SK-N-SH (cell line): Measurements from ENCODE around the gene FNDC3B. TPM values are rescaled to one million over a fixed set of nuclear protein-coding genes. Genes with fewer than 3 reads are reported as not detected.

Source experiments
- CTCF ChIA-PET: fragments of 300-600, 350-600 bp; formaldehyde crosslinking; extraction: SDS; loops from one replicate; lab custom pipeline; 2021; lab: Yijun Ruan, JAX
- POLR2A ChIA-PET: fragments of 350-600 bp; sonication (Branson Sonifier 250); formaldehyde crosslinking; extraction: SDS; loops from one replicate; lab custom pipeline; 2020; ENCODE audit warnings: antibody characterized with exemption, inconsistent platforms; lab: Yijun Ruan, JAX
- DNase-seq: peaks from one replicate; pipeline ENCODE4 v3.0.0; 2012
- H2AFZ ChIP-seq: fragments of 200-600 bp; sonication (generic); 2 replicates; pipeline ENCODE4 v1.8.1; 2016; ENCODE audit warnings: antibody characterized with exemption, mild to moderate bottlenecking, low read depth
- H3F3A ChIP-seq: fragments of 200-600 bp; sonication (generic); replicated peaks from 2 replicates; pipeline ENCODE3; 2016; ENCODE audit warnings: antibody characterized with exemption, mild to moderate bottlenecking; ENCODE audit not compliant: insufficient read depth
- H3K27ac ChIP-seq, 2 experiments: fragments of 200-500 bp in 1 of 2; fragments of 200-600 bp in 1 of 2; sonication (Bioruptor generic) in 1 of 2; sonication (generic), shearing (Covaris generic) in 1 of 2; 2 replicates each; pipeline versions ENCODE4 v1.5.1 to v1.6.1; 2014 to 2016; ENCODE audit warnings: low read depth in 2 of 2, inconsistent platforms in 1 of 2, low read length in 1 of 2, mild to moderate bottlenecking in 1 of 2, mixed read lengths in 1 of 2
- H3K27me3 ChIP-seq: fragments of 200-600 bp; sonication (generic), shearing (Covaris generic); 2 replicates; pipeline ENCODE4 v1.6.1; 2016; ENCODE audit warnings: mixed run types; ENCODE audit not compliant: insufficient read depth
- H3K36me3 ChIP-seq, 2 experiments: fragments of 200-500 bp in 1 of 2; fragments of 200-600 bp in 1 of 2; sonication (Bioruptor generic) in 1 of 2; sonication (generic) in 1 of 2; replicated peaks in 1 of 2; 2 replicates each; pipeline versions ENCODE3 to v1.5.1; 2014 to 2016; ENCODE audit warnings: low read length in 1 of 2, mild to moderate bottlenecking in 1 of 2; ENCODE audit not compliant: insufficient read depth in 2 of 2, control insufficient read depth in 1 of 2
- H3K4me1 ChIP-seq, 2 experiments: fragments of 200-500 bp in 1 of 2; fragments of 200-600 bp in 1 of 2; sonication (Bioruptor generic) in 1 of 2; sonication (generic), shearing (Covaris generic) in 1 of 2; 2 replicates each; pipeline versions ENCODE4 v1.5.1 to v1.6.1; 2014 to 2016; ENCODE audit warnings: low read depth in 1 of 2, low read length in 1 of 2, mixed run types in 1 of 2; ENCODE audit not compliant: insufficient read depth in 2 of 2, control insufficient read depth in 1 of 2
- H3K4me2 ChIP-seq: fragments of 200-600 bp; sonication (generic), shearing (Covaris generic); 2 replicates; pipeline ENCODE4 v1.6.1; 2017; ENCODE audit warnings: mixed run types
- H3K4me3 ChIP-seq, 2 experiments: fragments of 200-500 bp in 1 of 2; fragments of 200-600 bp in 1 of 2; sonication (Bioruptor generic) in 1 of 2; sonication (generic), shearing (Covaris generic) in 1 of 2; 2 replicates each; pipeline versions ENCODE4 v1.5.1 to v1.8.1; 2014 to 2016; ENCODE audit warnings: low read depth in 2 of 2, inconsistent platforms in 1 of 2, low read length in 1 of 2, mild to moderate bottlenecking in 1 of 2, mixed read lengths in 1 of 2, moderate library complexity in 1 of 2
- H3K79me2 ChIP-seq: fragments of 200-600 bp; sonication (generic); 2 replicates; pipeline ENCODE4 v1.8.1; 2017; ENCODE audit warnings: mild to moderate bottlenecking; ENCODE audit not compliant: insufficient read depth
- H3K9ac ChIP-seq: fragments of 200-600 bp; sonication (generic); 2 replicates; pipeline ENCODE4 v1.6.1; 2017; ENCODE audit warnings: mixed run types
- H3K9me2 ChIP-seq: fragments of 200-600 bp; sonication (generic); 2 replicates; pipeline ENCODE4 v1.6.1; 2017; ENCODE audit warnings: mixed run types
- H3K9me3 ChIP-seq: fragments of 200-600 bp; sonication (generic); 2 replicates; pipeline ENCODE4 v1.6.1; 2017; ENCODE audit warnings: mixed run types, mild to moderate bottlenecking, moderate library complexity
- H4K20me1 ChIP-seq: fragments of 200-600 bp; sonication (generic); 2 replicates; pipeline ENCODE4 v1.6.1; 2017; ENCODE audit warnings: mild to moderate bottlenecking, mixed run types; ENCODE audit not compliant: insufficient read depth
- FOSL2 ChIP-seq: IDR thresholded peaks from 2 replicates; pipeline ENCODE4 v1.4.0; 2012; ENCODE audit warnings: low read depth, mild to moderate bottlenecking, moderate library complexity, borderline replicate concordance
- FOXM1 ChIP-seq: IDR thresholded peaks from 2 replicates; pipeline ENCODE4 v1.4.0; 2012; ENCODE audit warnings: low read depth, mild to moderate bottlenecking
- GATA2 ChIP-seq: sonication (generic); formaldehyde crosslinking; IDR thresholded peaks from 2 replicates; pipeline ENCODE4 v1.5.0; 2020; ENCODE audit warnings: mild to moderate bottlenecking, missing genetic modification reagents
- JUND ChIP-seq: IDR thresholded peaks from 2 replicates; pipeline ENCODE4 v1.4.0; 2012
- MXI1 ChIP-seq: IDR thresholded peaks from 2 replicates; pipeline ENCODE4 v1.6.1; 2012; ENCODE audit warnings: mild to moderate bottlenecking, low read depth, low read length, improper control_type of control experiment
- NFIC ChIP-seq: IDR thresholded peaks from 2 replicates; pipeline ENCODE4 v1.4.0; 2012; ENCODE audit warnings: borderline replicate concordance
- NRF1 ChIP-seq: IDR thresholded peaks from 2 replicates; pipeline ENCODE4 v1.6.1; 2012; ENCODE audit warnings: low read depth, mild to moderate bottlenecking, low read length
- POLR2AphosphoS5 ChIP-seq: IDR thresholded peaks from 2 replicates; pipeline ENCODE4 v1.6.1; 2012; ENCODE audit warnings: low read depth, low read length
- RXRA ChIP-seq: IDR thresholded peaks from 2 replicates; pipeline ENCODE4 v1.4.0; 2012; ENCODE audit warnings: low read depth, mild to moderate bottlenecking, borderline replicate concordance
- SIN3A ChIP-seq: IDR thresholded peaks from 2 replicates; pipeline ENCODE4 v1.6.1; 2012; ENCODE audit warnings: low read depth, mild to moderate bottlenecking, low read length, moderate library complexity, borderline replicate concordance
- SMC3 ChIP-seq: IDR thresholded peaks from 2 replicates; pipeline ENCODE4 v1.6.1; 2012; ENCODE audit warnings: low read depth, low read length, improper control_type of control experiment
- TEAD4 ChIP-seq: IDR thresholded peaks from 2 replicates; pipeline ENCODE4 v1.4.0; 2012; ENCODE audit warnings: mild to moderate bottlenecking, borderline replicate concordance; ENCODE audit not compliant: insufficient read depth
- USF1 ChIP-seq: IDR thresholded peaks from 2 replicates; pipeline ENCODE4 v1.4.0; 2012; ENCODE audit warnings: low read depth, borderline replicate concordance
- USF2 ChIP-seq: fragments of 150-350 bp; IDR thresholded peaks from 2 replicates; pipeline ENCODE4 v1.6.1; 2017; ENCODE audit warnings: antibody characterized with exemption, low read length, low read depth, borderline replicate concordance
- WGBS: methylation state at CpG from one replicate; pipeline ENCODE4 v1.1.6; 2017; ENCODE audit warnings: low lambda C conversion rate; 5-methylcytosine and 5-hydroxymethylcytosine counted together
- polyA plus RNA-seq, 3 experiments: library from polyadenylated mRNA; depleted of rRNA; stranded (reverse); fragments of >200 nt; gene quantifications; 2 replicates each; pipeline ENCODE4 v1.2.3, GENCODE V29; 2012
- TF ChIP-seq, protein P1 (sequence below): fragments of 200-600 bp; sonication (generic); IDR thresholded peaks from 2 replicates; pipeline ENCODE4 v1.6.1; 2017; ENCODE audit warnings: antibody characterized with exemption, mild to moderate bottlenecking, moderate library complexity
- TF ChIP-seq, protein P2 (sequence below): IDR thresholded peaks from 2 replicates; pipeline ENCODE4 v1.4.0; 2012; ENCODE audit warnings: low read depth, borderline replicate concordance

Gene FNDC3B
- polyA plus RNA-seq, 1 of the 3 experiments (the other 2 are of a cell fraction): 10.4 TPM

- TF ChIP-seq USF2 (no peak), USF1 (no peak), POLR2AphosphoS5 (no peak), FOXM1 (no peak), SIN3A (no peak), TEAD4 (no peak), NFIC (no peak)
Measured at GRCh38 chr3:172312001-172312400, 272.6 kb downstream of the FNDC3B start (continued).

DNA sequence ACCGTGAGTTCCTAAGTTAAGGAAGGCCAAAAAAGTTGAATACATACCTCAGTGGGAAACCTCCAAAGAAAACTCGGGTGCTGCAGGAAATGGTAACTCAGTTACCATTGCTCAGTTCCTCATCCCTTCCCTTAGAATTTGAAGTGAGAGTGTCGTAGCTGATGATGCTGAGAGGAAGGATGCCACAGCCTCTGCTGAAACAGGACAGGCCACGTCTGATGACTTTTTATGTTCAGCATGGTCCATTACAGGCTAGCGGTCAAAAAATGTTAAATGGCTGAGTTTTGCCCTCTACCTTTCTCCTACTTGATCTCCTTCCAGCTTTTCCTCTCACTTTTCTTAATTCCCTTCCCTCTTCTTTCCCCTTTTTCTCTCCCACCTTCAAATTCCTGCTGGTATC lies 273.3 kb downstream of the FNDC3B start:
- Histone ChIP-seq H4K20me1 (no peaks in the 10 kb centered on the region), H3K4me2 (no peak overlapping the region), H2AFZ (no peak overlapping the region), H3K36me3 (peaks cover 57 to 64% of the 10 kb centered on the region in 2 experiments), H3K9me2 (no peaks in the 10 kb centered on the region), H3K9ac (no peak overlapping the region), H3K27me3 (no peaks in the 10 kb centered on the region), H3K79me2 (peaks cover 3% of the 10 kb centered on the region; the same call in 1 of the 2 replicates), H3K27ac (no peak overlapping the region), H3F3A (peaks cover 21% of the 10 kb centered on the region), H3K4me3 (no peak overlapping the region), H3K4me1 (peaks cover 13 to 29% of the 10 kb centered on the region in 2 experiments), H3K9me3 (no peaks in the 10 kb centered on the region)
- CTCF ChIA-PET: interaction anchor here (3.9 kb wide), 1 partner anchor 20 kb away, joined by 12 read pairs; no protein-coding TSS in a partner anchor
- 89% methylated on average over 5 of the region's 5 CpGs for WGBS
- no peak for TF ChIP-seq FOSL2
- no peak for TF ChIP-seq GATA2 (CRISPR knock-in tag)
- TF ChIP-seq RXRA: no peak
- TF ChIP-seq NRF1: no peak
- TF ChIP-seq MXI1: no peak
- TF ChIP-seq, protein P1, sequence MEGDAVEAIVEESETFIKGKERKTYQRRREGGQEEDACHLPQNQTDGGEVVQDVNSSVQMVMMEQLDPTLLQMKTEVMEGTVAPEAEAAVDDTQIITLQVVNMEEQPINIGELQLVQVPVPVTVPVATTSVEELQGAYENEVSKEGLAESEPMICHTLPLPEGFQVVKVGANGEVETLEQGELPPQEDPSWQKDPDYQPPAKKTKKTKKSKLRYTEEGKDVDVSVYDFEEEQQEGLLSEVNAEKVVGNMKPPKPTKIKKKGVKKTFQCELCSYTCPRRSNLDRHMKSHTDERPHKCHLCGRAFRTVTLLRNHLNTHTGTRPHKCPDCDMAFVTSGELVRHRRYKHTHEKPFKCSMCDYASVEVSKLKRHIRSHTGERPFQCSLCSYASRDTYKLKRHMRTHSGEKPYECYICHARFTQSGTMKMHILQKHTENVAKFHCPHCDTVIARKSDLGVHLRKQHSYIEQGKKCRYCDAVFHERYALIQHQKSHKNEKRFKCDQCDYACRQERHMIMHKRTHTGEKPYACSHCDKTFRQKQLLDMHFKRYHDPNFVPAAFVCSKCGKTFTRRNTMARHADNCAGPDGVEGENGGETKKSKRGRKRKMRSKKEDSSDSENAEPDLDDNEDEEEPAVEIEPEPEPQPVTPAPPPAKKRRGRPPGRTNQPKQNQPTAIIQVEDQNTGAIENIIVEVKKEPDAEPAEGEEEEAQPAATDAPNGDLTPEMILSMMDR: no peak
- TF ChIP-seq SIN3A: no peak
- no peak for TF ChIP-seq SMC3
- TF ChIP-seq, protein P2, sequence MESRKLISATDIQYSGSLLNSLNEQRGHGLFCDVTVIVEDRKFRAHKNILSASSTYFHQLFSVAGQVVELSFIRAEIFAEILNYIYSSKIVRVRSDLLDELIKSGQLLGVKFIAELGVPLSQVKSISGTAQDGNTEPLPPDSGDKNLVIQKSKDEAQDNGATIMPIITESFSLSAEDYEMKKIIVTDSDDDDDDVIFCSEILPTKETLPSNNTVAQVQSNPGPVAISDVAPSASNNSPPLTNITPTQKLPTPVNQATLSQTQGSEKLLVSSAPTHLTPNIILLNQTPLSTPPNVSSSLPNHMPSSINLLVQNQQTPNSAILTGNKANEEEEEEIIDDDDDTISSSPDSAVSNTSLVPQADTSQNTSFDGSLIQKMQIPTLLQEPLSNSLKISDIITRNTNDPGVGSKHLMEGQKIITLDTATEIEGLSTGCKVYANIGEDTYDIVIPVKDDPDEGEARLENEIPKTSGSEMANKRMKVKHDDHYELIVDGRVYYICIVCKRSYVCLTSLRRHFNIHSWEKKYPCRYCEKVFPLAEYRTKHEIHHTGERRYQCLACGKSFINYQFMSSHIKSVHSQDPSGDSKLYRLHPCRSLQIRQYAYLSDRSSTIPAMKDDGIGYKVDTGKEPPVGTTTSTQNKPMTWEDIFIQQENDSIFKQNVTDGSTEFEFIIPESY: no peak
- TF ChIP-seq JUND: no peak
- DNase-seq: no peak
- POLR2A ChIA-PET: no interaction called here
